Measurements from ENCODE around the gene DNAJB6.

GRCh38 chr7:157444011-157444842 is 107.4 kb downstream of the DNAJB6 start:
- TF ChIP-seq CTCF (IDR thresholded peaks at IDR 0.05) (no peak), POLR2AphosphoS5 (IDR thresholded peaks at IDR 0.05; ENCODE audit: low read depth, low read length) (no peak), SIN3A (IDR thresholded peaks at IDR 0.05; ENCODE audit: borderline replicate concordance, insufficient read depth, low read depth, low read length) (no peak), TCF7L2 (IDR thresholded peaks at IDR 0.05; ENCODE audit: low read depth, low read length) (no peak)
- TF ChIP-seq, protein P1, sequence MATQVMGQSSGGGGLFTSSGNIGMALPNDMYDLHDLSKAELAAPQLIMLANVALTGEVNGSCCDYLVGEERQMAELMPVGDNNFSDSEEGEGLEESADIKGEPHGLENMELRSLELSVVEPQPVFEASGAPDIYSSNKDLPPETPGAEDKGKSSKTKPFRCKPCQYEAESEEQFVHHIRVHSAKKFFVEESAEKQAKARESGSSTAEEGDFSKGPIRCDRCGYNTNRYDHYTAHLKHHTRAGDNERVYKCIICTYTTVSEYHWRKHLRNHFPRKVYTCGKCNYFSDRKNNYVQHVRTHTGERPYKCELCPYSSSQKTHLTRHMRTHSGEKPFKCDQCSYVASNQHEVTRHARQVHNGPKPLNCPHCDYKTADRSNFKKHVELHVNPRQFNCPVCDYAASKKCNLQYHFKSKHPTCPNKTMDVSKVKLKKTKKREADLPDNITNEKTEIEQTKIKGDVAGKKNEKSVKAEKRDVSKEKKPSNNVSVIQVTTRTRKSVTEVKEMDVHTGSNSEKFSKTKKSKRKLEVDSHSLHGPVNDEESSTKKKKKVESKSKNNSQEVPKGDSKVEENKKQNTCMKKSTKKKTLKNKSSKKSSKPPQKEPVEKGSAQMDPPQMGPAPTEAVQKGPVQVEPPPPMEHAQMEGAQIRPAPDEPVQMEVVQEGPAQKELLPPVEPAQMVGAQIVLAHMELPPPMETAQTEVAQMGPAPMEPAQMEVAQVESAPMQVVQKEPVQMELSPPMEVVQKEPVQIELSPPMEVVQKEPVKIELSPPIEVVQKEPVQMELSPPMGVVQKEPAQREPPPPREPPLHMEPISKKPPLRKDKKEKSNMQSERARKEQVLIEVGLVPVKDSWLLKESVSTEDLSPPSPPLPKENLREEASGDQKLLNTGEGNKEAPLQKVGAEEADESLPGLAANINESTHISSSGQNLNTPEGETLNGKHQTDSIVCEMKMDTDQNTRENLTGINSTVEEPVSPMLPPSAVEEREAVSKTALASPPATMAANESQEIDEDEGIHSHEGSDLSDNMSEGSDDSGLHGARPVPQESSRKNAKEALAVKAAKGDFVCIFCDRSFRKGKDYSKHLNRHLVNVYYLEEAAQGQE (IDR thresholded peaks at IDR 0.05; ENCODE audit: insufficient read depth in 1 of 2, low read depth in 2 of 2, low read length in 1 of 2) = no peak
